Measurements from ENCODE around the gene PPM1E.

DNA sequence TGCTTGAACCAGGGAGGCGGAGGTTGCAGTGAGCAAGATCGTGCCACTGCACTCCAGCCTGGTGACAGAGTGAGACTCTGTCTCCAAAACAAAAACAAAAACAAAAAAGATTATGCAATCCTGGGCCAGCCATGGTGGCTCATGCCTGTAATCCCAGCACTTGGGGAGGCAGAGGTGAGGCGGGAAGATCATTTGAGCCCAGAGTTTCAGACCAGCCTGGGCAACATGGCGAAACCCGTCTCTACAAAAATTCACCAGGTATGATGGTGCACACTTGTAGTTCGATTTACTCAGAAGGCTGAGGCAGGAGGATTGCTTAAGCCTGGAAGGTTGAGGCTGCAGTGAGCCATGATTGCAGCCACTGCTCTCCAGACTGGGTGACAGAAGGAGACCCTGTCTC lies 109.6 kb downstream of the PPM1E start:
- TF ChIP-seq YY1 (IDR thresholded peaks at IDR 0.05; ENCODE audit: insufficient read depth, insufficient read length) (no peak), ZNF274 (IDR thresholded peaks at IDR 0.05; ENCODE audit: low read depth, low read length) (no peak), SUZ12 (IDR thresholded peaks at IDR 0.05; ENCODE audit: extremely low read depth, insufficient read depth, insufficient read length) (no peak)

All from NT2/D1 (cell line).